SK-N-SH (cell line): Measurements from ENCODE around the gene MCM8.

Source experiments
- FOXM1 ChIP-seq: IDR thresholded peaks from 2 replicates; pipeline ENCODE4 v1.4.0; 2012; ENCODE audit warnings: low read depth, mild to moderate bottlenecking
- POLR2AphosphoS5 ChIP-seq: IDR thresholded peaks from 2 replicates; pipeline ENCODE4 v1.6.1; 2012; ENCODE audit warnings: low read depth, low read length
- RAD21 ChIP-seq: IDR thresholded peaks from 2 replicates; pipeline ENCODE4 v1.6.1; 2012; ENCODE audit warnings: mild to moderate bottlenecking, low read length
- TAF1 ChIP-seq: IDR thresholded peaks from 2 replicates; pipeline ENCODE4 v1.6.1; 2012; ENCODE audit warnings: low read depth, mild to moderate bottlenecking, low read length, moderate library complexity, borderline replicate concordance
- TF ChIP-seq, protein P1 (sequence below): fragments of 200-600 bp; sonication (generic); IDR thresholded peaks from 2 replicates; pipeline ENCODE4 v1.6.1; 2017; ENCODE audit warnings: antibody characterized with exemption, mild to moderate bottlenecking, moderate library complexity

DNA sequence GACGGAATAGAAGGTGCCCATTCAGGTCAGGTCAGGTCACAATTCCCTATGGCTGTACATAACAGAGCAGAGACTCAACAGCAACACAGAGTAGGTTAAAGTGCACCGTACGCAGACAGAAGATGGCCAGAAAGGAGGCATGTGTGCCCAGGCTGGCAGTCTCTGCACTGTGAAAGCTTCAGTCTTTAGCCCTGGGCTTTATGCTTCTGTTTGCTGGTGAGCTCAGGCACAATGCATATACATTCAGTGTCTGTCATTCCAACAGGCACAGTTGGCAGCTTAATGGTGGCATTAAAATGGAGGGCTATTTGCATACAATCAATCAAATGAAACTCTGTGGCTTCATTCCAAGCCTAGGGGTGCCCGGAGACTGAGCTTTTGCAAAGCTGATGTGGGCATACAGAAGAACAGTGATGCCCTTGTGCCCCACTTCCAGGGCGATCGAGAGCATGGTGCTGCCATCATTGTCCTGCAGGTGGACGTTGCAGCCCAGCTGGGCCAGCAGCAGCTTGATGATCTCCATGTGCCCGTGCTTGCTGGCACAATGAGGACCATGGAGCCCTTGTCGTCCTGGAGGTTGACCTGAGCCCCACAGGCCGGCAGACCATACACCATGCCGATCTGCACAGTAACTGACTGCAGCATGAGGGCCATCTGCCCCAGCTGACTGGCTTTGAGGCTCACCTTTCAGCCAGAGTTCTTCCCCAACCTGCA, 22.5 kb upstream of the MCM8 start:
- TF ChIP-seq FOXM1 (no peak), TAF1 (no peak), POLR2AphosphoS5 (no peak), RAD21 (no peak)
- TF ChIP-seq, protein P1, sequence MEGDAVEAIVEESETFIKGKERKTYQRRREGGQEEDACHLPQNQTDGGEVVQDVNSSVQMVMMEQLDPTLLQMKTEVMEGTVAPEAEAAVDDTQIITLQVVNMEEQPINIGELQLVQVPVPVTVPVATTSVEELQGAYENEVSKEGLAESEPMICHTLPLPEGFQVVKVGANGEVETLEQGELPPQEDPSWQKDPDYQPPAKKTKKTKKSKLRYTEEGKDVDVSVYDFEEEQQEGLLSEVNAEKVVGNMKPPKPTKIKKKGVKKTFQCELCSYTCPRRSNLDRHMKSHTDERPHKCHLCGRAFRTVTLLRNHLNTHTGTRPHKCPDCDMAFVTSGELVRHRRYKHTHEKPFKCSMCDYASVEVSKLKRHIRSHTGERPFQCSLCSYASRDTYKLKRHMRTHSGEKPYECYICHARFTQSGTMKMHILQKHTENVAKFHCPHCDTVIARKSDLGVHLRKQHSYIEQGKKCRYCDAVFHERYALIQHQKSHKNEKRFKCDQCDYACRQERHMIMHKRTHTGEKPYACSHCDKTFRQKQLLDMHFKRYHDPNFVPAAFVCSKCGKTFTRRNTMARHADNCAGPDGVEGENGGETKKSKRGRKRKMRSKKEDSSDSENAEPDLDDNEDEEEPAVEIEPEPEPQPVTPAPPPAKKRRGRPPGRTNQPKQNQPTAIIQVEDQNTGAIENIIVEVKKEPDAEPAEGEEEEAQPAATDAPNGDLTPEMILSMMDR = no peak
